Testis (tissue), 2 donors: ENCODE measurements around the gene TMEM91.

Experiments used
- CTCF ChIP-seq, 3 experiments: fragments of 450-650 bp in 2 of 3; fragments of 200-600 bp in 1 of 3; sonication (generic) in 1 of 3; IDR thresholded peaks; one replicate each; pipeline ENCODE4 v1.5.1; 2016 to 2019; ENCODE audit warnings: antibody characterized with exemption in 3 of 3, mild to moderate bottlenecking in 2 of 3, moderate library complexity in 1 of 3
- POLR2A ChIP-seq: fragments of 450-650 bp; IDR thresholded peaks from one replicate; pipeline ENCODE4 v1.6.1; 2017; ENCODE audit warnings: antibody characterized with exemption, mild to moderate bottlenecking, moderate library complexity

- no peak for TF ChIP-seq CTCF (IDR thresholded peaks at IDR 0.05)
- TF ChIP-seq POLR2A: no peak
Measured at GRCh38 chr19:41327076-41327575, 49.2 kb upstream of the TMEM91 start.
